Activated T-cell treated with anti-CD3 and anti-CD28 coated beads, Interleukin-2, amount 50 U/mL, for 24 hours (primary cell): ENCODE measurements around the gene GLIS2.
"Not testable (repeated sequence)": the region's sequence is repeated elsewhere in the genome, so short reads cannot be mapped to it uniquely, and the experiment has no call there.

Experiments
- DNase-seq: peaks from one replicate; pipeline ENCODE4 v3.0.0-alpha.2; 2020
- H3K27ac Mint-ChIP-seq: 2 replicates; pipeline ENCODE4 v1.8.0; 2020; ENCODE audit warnings: mild to moderate bottlenecking, mixed read lengths
- H3K27me3 Mint-ChIP-seq: 2 replicates; pipeline ENCODE4 v1.8.0; 2020; ENCODE audit warnings: mixed read lengths
- H3K36me3 Mint-ChIP-seq: 2 replicates; pipeline ENCODE4 v1.8.0; 2020; ENCODE audit warnings: low read depth, mixed read lengths
- H3K4me1 Mint-ChIP-seq: 2 replicates; pipeline ENCODE4 v1.8.0; 2020; ENCODE audit warnings: low read depth, mixed read lengths
- H3K4me3 Mint-ChIP-seq: 2 replicates; pipeline ENCODE4 v1.8.0; 2020; ENCODE audit warnings: mild to moderate bottlenecking, moderate library complexity, mixed read lengths
- H3K9me3 Mint-ChIP-seq: 2 replicates; pipeline ENCODE4 v1.8.0; 2020; ENCODE audit warnings: mixed read lengths

The GLIS2 gene

DNA sequence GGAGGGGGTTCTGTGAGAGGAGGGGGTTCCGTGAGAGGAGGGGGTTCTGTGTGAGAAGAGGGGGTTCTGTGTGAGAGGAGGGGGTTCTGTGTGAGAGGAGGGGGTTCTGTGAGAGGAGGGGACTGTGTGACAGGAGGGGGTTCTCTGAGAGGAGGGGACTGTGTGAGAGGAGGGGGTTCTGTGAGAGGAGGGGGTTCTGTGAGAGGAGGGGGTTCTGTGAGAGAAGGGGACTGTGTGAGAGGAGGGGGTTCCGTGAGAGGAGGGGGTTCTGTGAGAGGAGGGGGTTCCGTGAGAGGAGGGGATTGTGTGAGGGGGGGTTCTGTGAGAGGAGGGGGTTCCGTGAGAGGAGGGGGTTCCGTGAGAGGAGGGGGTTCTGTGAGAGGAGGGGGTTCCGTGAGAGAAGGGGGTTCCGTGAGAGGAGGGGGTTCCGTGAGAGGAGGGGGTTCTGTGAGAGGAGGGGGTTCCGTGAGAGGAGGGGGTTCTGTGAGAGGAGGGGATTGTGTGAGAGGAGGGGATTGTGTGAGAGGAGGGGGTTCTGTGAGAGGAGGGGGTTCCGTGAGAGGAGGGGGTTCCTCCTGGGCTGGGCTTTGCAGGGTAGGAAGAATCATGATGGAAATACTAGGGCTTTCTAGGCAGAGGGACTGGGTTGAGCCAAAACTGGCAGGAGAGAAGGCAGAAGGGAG is 28.6 kb downstream of the GLIS2 start:
- not testable (repeated sequence) for H3K9me3 Mint-ChIP-seq, DNase-seq, H3K27me3 Mint-ChIP-seq, H3K4me3 Mint-ChIP-seq
- peak overlapping the region; percentile 71 for H3K27ac Mint-ChIP-seq
- H3K4me1 Mint-ChIP-seq = peaks cover 34% of the 10 kb centered on the region
- peaks cover 78% of the 10 kb centered on the region for H3K36me3 Mint-ChIP-seq

DNA sequence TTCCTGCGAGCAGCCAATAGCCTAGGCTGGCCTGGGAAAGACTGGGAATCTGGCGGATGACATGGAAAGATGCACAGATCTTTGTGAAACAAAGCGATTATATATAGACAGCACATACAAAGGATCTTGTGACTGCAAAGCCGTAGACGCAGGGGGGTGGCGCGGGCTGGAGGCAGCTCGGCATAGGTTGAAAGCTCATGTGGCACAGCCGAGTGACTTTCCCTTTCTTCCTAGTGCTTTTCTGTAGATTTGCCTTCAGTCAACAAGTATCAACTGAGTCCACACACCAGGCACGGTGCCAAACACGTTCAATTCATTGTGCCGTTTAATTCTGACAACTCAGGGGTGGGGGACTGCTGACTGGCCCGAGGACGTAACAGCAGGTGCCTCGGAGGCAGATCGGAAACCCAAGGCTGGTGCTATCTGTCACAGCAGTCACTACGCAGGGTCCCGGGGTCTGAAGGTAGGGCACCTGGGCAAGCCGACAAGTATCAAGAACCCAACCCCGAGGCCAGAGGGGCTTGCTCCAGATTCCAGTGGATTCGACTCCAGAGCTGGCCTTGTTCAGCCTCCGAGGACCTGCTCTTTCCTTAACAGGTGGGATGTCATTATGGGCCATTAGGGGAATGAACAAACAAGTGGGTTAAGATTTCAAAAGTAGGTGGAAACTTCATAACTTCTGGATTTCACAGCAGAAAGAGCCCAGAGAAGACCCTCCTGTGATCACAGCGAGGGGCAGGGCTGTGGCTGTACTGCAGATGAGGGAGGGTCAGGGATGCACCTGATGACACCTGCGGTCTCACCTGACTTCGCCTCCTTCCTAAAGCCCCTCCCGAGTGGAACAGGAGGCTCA is 29.3 kb downstream of the GLIS2 start:
- peaks cover 74% of the 10 kb centered on the region for H3K36me3 Mint-ChIP-seq
- H3K27me3 Mint-ChIP-seq = no peaks in the 10 kb centered on the region
- DNase-seq = no peak
- no peak overlapping the region for H3K4me3 Mint-ChIP-seq
- no peaks in the 10 kb centered on the region for H3K9me3 Mint-ChIP-seq
- peaks cover 40% of the 10 kb centered on the region for H3K4me1 Mint-ChIP-seq
- peak overlapping the region; percentile 71 for H3K27ac Mint-ChIP-seq

GRCh38 chr16:4345836-4346781 is 30.2 kb downstream of the GLIS2 start:
- Mint-ChIP-seq H3K27me3 (no peaks in the 10 kb centered on the region), H3K4me3 (no peak overlapping the region), H3K36me3 (peaks cover 72% of the 10 kb centered on the region), H3K27ac (peak overlapping the region; percentile 79), H3K9me3 (no peaks in the 10 kb centered on the region), H3K4me1 (peaks cover 40% of the 10 kb centered on the region)
- DNase-seq = no peak

- Mint-ChIP-seq H3K9me3 (no peaks in the 10 kb centered on the region), H3K27me3 (no peaks in the 10 kb centered on the region), H3K4me3 (no peak overlapping the region), H3K27ac (peak overlapping the region; percentile 79), H3K36me3 (peaks cover 64% of the 10 kb centered on the region), H3K4me1 (peaks cover 47% of the 10 kb centered on the region)
- no peak for DNase-seq
Observed at GRCh38 chr16:4347010-4347409, 31.1 kb downstream of the GLIS2 start.

- H3K4me3 Mint-ChIP-seq = peak overlapping the region; percentile 16
- no peaks in the 10 kb centered on the region for H3K27me3 Mint-ChIP-seq
- peak overlapping the region; percentile 79 for H3K27ac Mint-ChIP-seq
- H3K9me3 Mint-ChIP-seq = no peaks in the 10 kb centered on the region
- peaks cover 58% of the 10 kb centered on the region for H3K36me3 Mint-ChIP-seq
- DNase-seq = no peak
- peaks cover 47% of the 10 kb centered on the region for H3K4me1 Mint-ChIP-seq
Observed at GRCh38 chr16:4347765-4348509, 32.1 kb downstream of the GLIS2 start.

DNA sequence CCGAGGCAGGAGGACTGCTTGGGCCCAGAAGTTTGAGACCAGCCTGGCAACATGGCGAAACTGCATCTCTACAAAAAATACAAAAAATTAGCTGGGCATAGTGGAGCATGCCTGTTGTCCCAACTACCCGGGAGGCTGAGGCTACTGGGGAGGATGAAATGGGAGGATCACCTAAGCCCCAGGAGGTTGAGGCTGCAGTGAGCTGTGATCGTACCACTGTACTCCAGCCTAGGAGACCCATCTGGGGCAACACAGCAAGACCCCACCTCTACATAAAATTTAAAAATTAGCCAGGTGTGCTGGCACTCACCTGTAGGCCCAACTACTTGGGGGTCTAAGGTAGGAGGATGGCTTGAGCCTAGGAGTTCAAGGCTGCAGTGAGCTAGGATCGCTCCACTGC is 33.5 kb downstream of the GLIS2 start:
- Mint-ChIP-seq H3K27ac (peak overlapping the region; percentile 57), H3K4me3 (peak overlapping the region; percentile 66), H3K9me3 (no peaks in the 10 kb centered on the region), H3K36me3 (peaks cover 56% of the 10 kb centered on the region), H3K27me3 (no peaks in the 10 kb centered on the region), H3K4me1 (peaks cover 42% of the 10 kb centered on the region)
- no peak for DNase-seq

DNA sequence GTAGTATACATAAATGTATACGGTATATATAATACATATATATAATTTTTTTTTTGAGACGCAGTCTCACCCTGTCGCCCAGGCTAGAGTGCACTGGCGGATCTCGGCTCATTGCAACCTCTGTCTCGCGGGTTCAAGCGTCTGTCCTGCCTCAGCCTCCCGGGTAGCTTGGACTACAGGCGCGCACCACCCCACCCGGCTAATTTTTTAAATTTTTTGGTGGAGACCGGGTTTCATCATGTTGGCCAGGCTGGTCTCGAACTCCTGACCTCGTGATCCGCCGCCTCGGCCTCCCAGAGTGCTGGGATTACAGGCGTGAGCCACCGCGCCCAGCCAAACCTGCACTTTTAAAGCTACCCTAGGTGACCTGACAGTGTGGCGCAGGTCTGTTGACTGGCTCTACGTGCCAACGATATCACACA is 34.5 kb downstream of the GLIS2 start:
- H3K36me3 Mint-ChIP-seq = peaks cover 58% of the 10 kb centered on the region
- no peak for DNase-seq
- H3K9me3 Mint-ChIP-seq = no peaks in the 10 kb centered on the region
- peak overlapping the region; percentile 97 for H3K4me3 Mint-ChIP-seq
- peaks cover 39% of the 10 kb centered on the region for H3K4me1 Mint-ChIP-seq
- H3K27ac Mint-ChIP-seq = peak overlapping the region; percentile 97
- no peaks in the 10 kb centered on the region for H3K27me3 Mint-ChIP-seq

GRCh38 chr16:4350787-4351659 is 35.2 kb downstream of the GLIS2 start, which contains the start of gene PAM16:
Gene PAM16, minus strand, starts transcription at chr16:4351321. Its CDS starts 87 bp downstream, at chr16:4351234.
- peak; percentile 100 for DNase-seq
- Mint-ChIP-seq H3K27me3 (no peaks in the 10 kb centered on the region), H3K4me3 (peak within 1 kb of the TSS; percentile 97), H3K36me3 (peaks cover 52% of the 10 kb centered on the region), H3K9me3 (no peaks in the 10 kb centered on the region), H3K4me1 (peaks cover 37% of the 10 kb centered on the region), H3K27ac (peak within 1 kb of the TSS; percentile 97)

GRCh38 chr16:4351880-4352279 is 36.0 kb downstream of the GLIS2 start:
- Mint-ChIP-seq H3K36me3 (peaks cover 50% of the 10 kb centered on the region), H3K27ac (peak overlapping the region; percentile 97), H3K9me3 (no peaks in the 10 kb centered on the region), H3K4me1 (peaks cover 33% of the 10 kb centered on the region), H3K4me3 (peak overlapping the region; percentile 97), H3K27me3 (no peaks in the 10 kb centered on the region)
- DNase-seq = no peak

DNA sequence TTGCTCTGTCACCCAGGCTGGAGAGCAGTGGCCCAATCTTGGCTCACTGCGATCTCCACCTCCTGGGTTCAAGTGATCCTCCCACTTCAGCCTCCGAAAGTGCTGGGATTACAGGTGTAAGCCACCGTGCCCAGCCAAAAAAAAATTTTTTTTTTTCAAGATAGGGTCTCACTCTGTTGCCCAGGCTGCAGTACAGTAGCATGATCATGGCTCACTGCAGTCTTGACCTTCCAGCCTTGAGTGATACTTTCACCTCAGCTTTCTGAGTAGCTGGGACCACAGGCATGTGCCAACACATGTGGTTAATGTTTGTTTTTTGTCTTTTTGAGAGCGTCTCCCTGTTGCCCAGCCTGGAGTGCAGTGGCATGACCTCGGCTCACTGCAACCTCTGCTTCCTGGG is 37.0 kb downstream of the GLIS2 start:
- Mint-ChIP-seq H3K4me1 (peaks cover 24% of the 10 kb centered on the region), H3K27ac (no peak overlapping the region), H3K36me3 (peaks cover 48% of the 10 kb centered on the region), H3K9me3 (no peaks in the 10 kb centered on the region), H3K4me3 (no peak overlapping the region), H3K27me3 (no peaks in the 10 kb centered on the region)
- no peak for DNase-seq

- H3K27me3 Mint-ChIP-seq = no peaks in the 10 kb centered on the region
- H3K4me3 Mint-ChIP-seq = no peak overlapping the region
- no peaks in the 10 kb centered on the region for H3K9me3 Mint-ChIP-seq
- peaks cover 48% of the 10 kb centered on the region for H3K36me3 Mint-ChIP-seq
- peaks cover 16% of the 10 kb centered on the region for H3K4me1 Mint-ChIP-seq
- peak overlapping the region; percentile 71 for H3K27ac Mint-ChIP-seq
- DNase-seq = no peak
Observed at GRCh38 chr16:4353675-4354074, 37.8 kb downstream of the GLIS2 start.

DNA sequence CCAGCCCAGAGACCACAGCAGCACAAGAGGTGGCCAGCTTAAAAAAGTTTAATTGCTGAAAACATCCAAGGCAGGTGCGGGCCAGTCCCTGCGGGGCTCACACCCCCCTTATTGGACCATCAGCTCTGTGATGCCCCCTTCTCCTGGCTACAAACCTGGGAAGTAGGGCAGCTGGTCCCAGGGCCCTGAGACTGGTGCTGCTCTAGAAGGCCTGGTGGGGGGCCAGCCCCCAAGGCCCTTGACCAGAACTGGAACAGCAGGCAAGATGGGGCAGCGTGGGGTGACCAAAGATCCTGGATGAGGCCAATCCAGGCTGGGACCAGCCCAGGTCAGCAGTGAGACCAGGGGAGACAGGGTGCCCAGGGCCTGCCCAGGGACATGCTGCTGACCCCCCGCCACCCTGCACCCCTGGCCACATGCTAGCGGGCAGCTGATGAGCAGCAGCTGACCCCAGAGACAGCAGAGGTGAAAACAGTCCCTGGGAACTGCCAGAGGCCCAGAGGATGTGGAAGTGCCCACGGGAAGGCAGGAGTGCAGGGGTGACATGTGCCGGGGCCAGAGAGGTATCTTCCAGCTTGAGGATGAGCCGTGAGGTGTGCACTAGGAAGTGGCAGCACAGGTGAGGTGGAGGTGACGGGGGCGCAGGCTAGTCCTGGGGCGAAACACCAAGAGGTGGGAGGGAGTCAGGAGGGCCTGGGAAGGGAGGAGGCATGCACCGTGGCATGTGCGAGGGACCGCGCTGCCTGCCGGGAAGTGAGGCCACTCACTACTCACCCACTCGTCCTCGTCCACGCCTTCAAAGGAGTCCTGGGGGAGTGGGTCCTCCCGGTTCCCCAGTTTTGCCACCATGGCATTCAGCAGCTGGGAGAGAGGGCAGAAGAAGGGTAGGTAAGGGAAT is 38.9 kb downstream of the GLIS2 start:
- H3K4me1 Mint-ChIP-seq = peaks cover 10% of the 10 kb centered on the region
- H3K27ac Mint-ChIP-seq = no peak overlapping the region
- no peaks in the 10 kb centered on the region for H3K27me3 Mint-ChIP-seq
- no peaks in the 10 kb centered on the region for H3K9me3 Mint-ChIP-seq
- H3K36me3 Mint-ChIP-seq = peaks cover 47% of the 10 kb centered on the region
- no peak overlapping the region for H3K4me3 Mint-ChIP-seq
- DNase-seq = no peak
